Caco-2 (cell line): ENCODE data around the gene PHACTR2. TPM values are rescaled to one million over a fixed set of nuclear protein-coding genes. Genes with fewer than 3 reads are reported as not detected.

Experiments used
- BruUV-seq: library from RNA; stranded (reverse); fragments of 400-500 nt; replicated peaks from 2 replicates; lab custom pipeline; 2021; lab: Mats Ljungman, UMichigan
- CTCF ChIA-PET: fragments of 300-600 bp; sonication (Branson Sonifier 250); formaldehyde crosslinking; loops from one replicate; lab custom pipeline; 2022; ENCODE audit warnings: antibody characterized with exemption; lab: Charles Lee
- POLR2A ChIA-PET: fragments of 300-600 bp; sonication (Branson Sonifier 250); formaldehyde crosslinking; loops from one replicate; lab custom pipeline; 2022; ENCODE audit warnings: antibody characterized with exemption; lab: Charles Lee
- DNase-seq, 2 experiments: peaks; one replicate each; pipeline versions ENCODE4 v3.0.0 to v3.0.0-alpha.2; 2020 to 2022
- H3K27me3 ChIP-seq: replicated peaks from 2 replicates; pipeline ENCODE4 v1.6.0; 2011; ENCODE audit warnings: low read length; ENCODE audit not compliant: control insufficient read depth, insufficient read depth
- H3K36me3 ChIP-seq: 2 replicates; pipeline ENCODE4 v1.5.1; 2011; ENCODE audit warnings: low read length; ENCODE audit not compliant: control insufficient read depth, insufficient read depth
- H3K4me1 ChIP-seq: fragments of 250-450 bp; sonication (Bioruptor Pico); 2 replicates; pipeline ENCODE4 v1.5.1; 2020; ENCODE audit warnings: mild to moderate bottlenecking
- H3K4me3 ChIP-seq: 2 replicates; pipeline ENCODE4 v1.5.1; 2011; ENCODE audit warnings: low read depth, mild to moderate bottlenecking, control low read depth, low read length
- H3K9me3 ChIP-seq: fragments of 250-450 bp; sonication (Bioruptor Pico); 2 replicates; pipeline ENCODE4 v1.5.1; 2020; ENCODE audit warnings: mild to moderate bottlenecking, moderate library complexity
- H3K27ac Mint-ChIP-seq: one replicate; pipeline ENCODE4 v1.8.0; 2022; ENCODE audit warnings: mixed read lengths; ENCODE audit not compliant: unreplicated experiment
- H3K27me3 Mint-ChIP-seq: one replicate; pipeline ENCODE4 v1.8.0; 2022; ENCODE audit warnings: mixed read lengths; ENCODE audit not compliant: insufficient read depth, unreplicated experiment
- H3K36me3 Mint-ChIP-seq: one replicate; pipeline ENCODE4 v1.8.0; 2022; ENCODE audit warnings: mild to moderate bottlenecking, mixed read lengths; ENCODE audit not compliant: insufficient read depth, unreplicated experiment
- H3K4me1 Mint-ChIP-seq: one replicate; pipeline ENCODE4 v1.8.0; 2022; ENCODE audit warnings: low read depth, mixed read lengths; ENCODE audit not compliant: unreplicated experiment
- H3K4me3 Mint-ChIP-seq: one replicate; pipeline ENCODE4 v1.8.0; 2022; ENCODE audit warnings: mild to moderate bottlenecking, moderate library complexity, mixed read lengths; ENCODE audit not compliant: unreplicated experiment
- H3K9me3 Mint-ChIP-seq: one replicate; pipeline ENCODE4 v1.8.0; 2022; ENCODE audit warnings: mixed read lengths; ENCODE audit not compliant: unreplicated experiment
- CTCF ChIP-seq, 2 experiments: fragments of 200-600 bp in 1 of 2; IDR thresholded peaks; 1 replicate in 1 of 2; 2 replicates in 1 of 2; pipeline versions ENCODE4 v1.5.1 to v1.8.0; 2011 to 2022; ENCODE audit warnings: antibody characterized with exemption in 1 of 2, control low read depth in 1 of 2, inconsistent platforms in 1 of 2, low read depth in 1 of 2, low read length in 1 of 2, mild to moderate bottlenecking in 1 of 2, moderate library complexity in 1 of 2; ENCODE audit not compliant: insufficient read depth in 1 of 2, severe bottlenecking in 1 of 2, unreplicated experiment in 1 of 2
- intact Hi-C: fragments of 100-400 bp; cut with micrococcal nuclease; formaldehyde crosslinking; loops from one replicate; pipeline ENCODE4 v1.10.0; 2022; ENCODE audit not compliant: unreplicated experiment
- total RNA-seq: library from RNA; stranded (reverse); gene quantifications from 2 replicates; pipeline ENCODE4 v1.2.3, GENCODE V29; 2022

Gene PHACTR2
- total RNA-seq, 1 experiment from 2014 or later = 100 TPM

GRCh38 chr6:143811501-143812157 is 133.9 kb downstream of the PHACTR2 start:
- Histone ChIP-seq H3K36me3 (peaks cover 3% of the 10 kb centered on the region), H3K4me1 (no peaks in the 10 kb centered on the region), H3K9me3 (no peaks in the 10 kb centered on the region), H3K4me3 (no peak overlapping the region), H3K27me3 (no peaks in the 10 kb centered on the region)
- Mint-ChIP-seq H3K36me3 (peaks cover 26% of the 10 kb centered on the region), H3K4me1 (no peaks in the 10 kb centered on the region), H3K9me3 (no peaks in the 10 kb centered on the region), H3K27me3 (no peaks in the 10 kb centered on the region), H3K4me3 (no peak overlapping the region), H3K27ac (no peak overlapping the region)
- BruUV-seq = no TSS peak
- ChIA-PET POLR2A (no interaction called here), CTCF (no interaction called here)
- intact Hi-C loops = no loop called here
- DNase-seq = no peak
- TF ChIP-seq CTCF (IDR thresholded peaks at IDR 0.05; ENCODE audit: insufficient read depth in 1 of 2, low read depth in 1 of 2, low read length in 1 of 2, severe bottlenecking in 1 of 2, unreplicated experiment in 1 of 2) = no peak

- TF ChIP-seq CTCF (IDR thresholded peaks at IDR 0.05; ENCODE audit: insufficient read depth in 1 of 2, low read depth in 1 of 2, low read length in 1 of 2, severe bottlenecking in 1 of 2, unreplicated experiment in 1 of 2) = no peak
- Histone ChIP-seq H3K4me1 (peaks cover 5% of the 10 kb centered on the region; the same call in 1 of the 2 replicates), H3K27me3 (no peaks in the 10 kb centered on the region), H3K36me3 (no peaks in the 10 kb centered on the region), H3K9me3 (no peaks in the 10 kb centered on the region), H3K4me3 (no peak overlapping the region)
- Mint-ChIP-seq H3K9me3 (no peaks in the 10 kb centered on the region), H3K27me3 (no peaks in the 10 kb centered on the region), H3K4me3 (no peak overlapping the region), H3K36me3 (peaks cover 15% of the 10 kb centered on the region), H3K4me1 (peaks cover 4% of the 10 kb centered on the region), H3K27ac (no peak overlapping the region)
- BruUV-seq = no TSS peak
- intact Hi-C loops = no loop called here
- no peak for DNase-seq
- POLR2A ChIA-PET = no interaction called here
- CTCF ChIA-PET = no interaction called here
Observed at GRCh38 chr6:143817621-143818020, 139.9 kb downstream of the PHACTR2 start.

- Histone ChIP-seq H3K4me3 (no peak overlapping the region), H3K9me3 (no peaks in the 10 kb centered on the region), H3K36me3 (no peaks in the 10 kb centered on the region), H3K4me1 (peaks cover 5% of the 10 kb centered on the region; the same call in 1 of the 2 replicates), H3K27me3 (no peaks in the 10 kb centered on the region)
- BruUV-seq = no TSS peak
- H3K9me3 Mint-ChIP-seq = no peaks in the 10 kb centered on the region
- POLR2A ChIA-PET = no interaction called here
- H3K27me3 Mint-ChIP-seq = no peaks in the 10 kb centered on the region
- TF ChIP-seq CTCF (IDR thresholded peaks at IDR 0.05; ENCODE audit: insufficient read depth in 1 of 2, low read depth in 1 of 2, low read length in 1 of 2, severe bottlenecking in 1 of 2, unreplicated experiment in 1 of 2) = no peak
- CTCF ChIA-PET = no interaction called here
- peaks cover 10% of the 10 kb centered on the region for H3K4me1 Mint-ChIP-seq
- H3K36me3 Mint-ChIP-seq = peaks cover 17% of the 10 kb centered on the region
- intact Hi-C loops = no loop called here
- H3K27ac Mint-ChIP-seq = no peak overlapping the region
- no peak for DNase-seq
- H3K4me3 Mint-ChIP-seq = no peak overlapping the region
Observed at GRCh38 chr6:143821359-143821758, 143.6 kb downstream of the PHACTR2 start.
